Testis (tissue), 3 donors: Measurements from ENCODE around the gene ZNF221. TPM values are rescaled to one million over a fixed set of nuclear protein-coding genes. Genes with fewer than 3 reads are reported as not detected.

Source experiments
- DNase-seq: peaks from one replicate; pipeline ENCODE4 v3.0.0-alpha.2; 2019
- H3K27ac ChIP-seq, 2 donors: fragments of 200-600 bp; sonication (generic); one replicate each; pipeline ENCODE4 v1.5.1; 2019
- H3K27me3 ChIP-seq: fragments of 200-600 bp; sonication (generic); one replicate; pipeline ENCODE4 v1.5.1; 2019
- H3K36me3 ChIP-seq: fragments of 200-600 bp; sonication (generic); one replicate; pipeline ENCODE4 v1.5.1; 2017; ENCODE audit warnings: low read depth; ENCODE audit errors: missing control alignments
- H3K4me1 ChIP-seq: fragments of 200-600 bp; sonication (generic); one replicate; pipeline ENCODE4 v1.5.1; 2019
- H3K4me3 ChIP-seq, 2 donors: fragments of 200-600 bp; sonication (generic); one replicate each; pipeline ENCODE4 v1.5.1; 2017 to 2019
- H3K9me3 ChIP-seq: fragments of 200-600 bp; sonication (generic); one replicate; pipeline ENCODE4 v1.5.1; 2017
- CTCF ChIP-seq, 3 experiments: fragments of 450-650 bp in 2 of 3; fragments of 200-600 bp in 1 of 3; sonication (generic) in 1 of 3; IDR thresholded peaks; one replicate each; pipeline ENCODE4 v1.5.1; 2016 to 2019; ENCODE audit warnings: antibody characterized with exemption in 3 of 3, mild to moderate bottlenecking in 2 of 3, moderate library complexity in 1 of 3
- POLR2A ChIP-seq: fragments of 450-650 bp; IDR thresholded peaks from one replicate; pipeline ENCODE4 v1.6.1; 2017; ENCODE audit warnings: antibody characterized with exemption, mild to moderate bottlenecking, moderate library complexity
- WGBS, 2 donors: methylation state at CpG; one replicate each; pipeline ENCODE4 v1.1.5; 2018; 5-methylcytosine and 5-hydroxymethylcytosine counted together
- intact Hi-C: fragments of 100-400 bp; cut with DNase I; formaldehyde crosslinking; loops from one replicate; pipeline ENCODE4 v1.15.1; 2023; ENCODE audit warnings: low total_unique reads
- polyA plus RNA-seq: library from polyadenylated mRNA; stranded (reverse); fragments of 350-450 nt; fragmentation: Illumina TruSeq; extraction: RNeasy Lipid Tissue Mini Kit (QIAGEN cat#74804); gene quantifications from one replicate; pipeline ENCODE4 v1.2.3, GENCODE V29; 2014; ENCODE audit warnings: low read depth, low replicate concordance; ENCODE audit not compliant: insufficient read depth
- total RNA-seq, 2 donors: library from RNA; depleted of rRNA; stranded (reverse); fragments of >200 nt; gene quantifications; one replicate each; pipeline ENCODE4 v1.2.3, GENCODE V29; 2016

ZNF221 gene
- total and polyA plus RNA-seq, 3 donors from 2014 or later, result 2.2 to 9.1 (median 8.1) TPM

- Histone ChIP-seq H3K4me1 (no peaks in the 10 kb centered on the region), H3K27ac (no peak overlapping the region), H3K36me3 (no peaks in the 10 kb centered on the region), H3K4me3 (no peak overlapping the region), H3K27me3 (no peaks in the 10 kb centered on the region), H3K9me3 (no peaks in the 10 kb centered on the region)
- intact Hi-C loops, result no loop called here
- DNase-seq, result no peak
- TF ChIP-seq CTCF (IDR thresholded peaks at IDR 0.05), result no peak
- 89 to 92% methylated on average over 3 of the region's 3 CpGs for WGBS, 2 donors
These were observed 5.8 kb downstream of the ZNF221 start for GRCh38 chr19:43956827-43957226.

- no peak for TF ChIP-seq CTCF (IDR thresholded peaks at IDR 0.05)
- no peak for TF ChIP-seq POLR2A
- no peak overlapping the region for H3K27ac ChIP-seq
- DNase-seq, result no peak
- H3K27me3 ChIP-seq, result no peaks in the 10 kb centered on the region
- no peak overlapping the region for H3K4me3 ChIP-seq
- WGBS, 2 donors, result 95 to 97% methylated on average over 3 of the region's 3 CpGs
- no peaks in the 10 kb centered on the region for H3K9me3 ChIP-seq
- H3K36me3 ChIP-seq, result no peaks in the 10 kb centered on the region
- intact Hi-C loops, result no loop called here
- H3K4me1 ChIP-seq, result no peaks in the 10 kb centered on the region
These were observed 6.9 kb downstream of the ZNF221 start for GRCh38 chr19:43957891-43958290.

- no peak for DNase-seq
- 64 to 71% methylated on average over 3 to 4 of the region's 4 CpGs for WGBS, 2 donors
- H3K9me3 ChIP-seq, result no peaks in the 10 kb centered on the region
- H3K27me3 ChIP-seq, result no peaks in the 10 kb centered on the region
- no peak overlapping the region for H3K27ac ChIP-seq
- no peaks in the 10 kb centered on the region for H3K36me3 ChIP-seq
- intact Hi-C loops, result no loop called here
- no peak overlapping the region for H3K4me3 ChIP-seq
- TF ChIP-seq POLR2A (no peak), CTCF (IDR thresholded peaks at IDR 0.05) (no peak)
- no peaks in the 10 kb centered on the region for H3K4me1 ChIP-seq
These were observed 9.4 kb downstream of the ZNF221 start for GRCh38 chr19:43960411-43960810.

GRCh38 chr19:43966079-43966694, 15.2 kb downstream of the ZNF221 start:
- H3K9me3 ChIP-seq, result no peaks in the 10 kb centered on the region
- H3K27ac ChIP-seq, result no peak overlapping the region
- TF ChIP-seq CTCF (IDR thresholded peaks at IDR 0.05), result no peak
- no peak for TF ChIP-seq POLR2A

GRCh38 chr19:43976732-43977131, 25.7 kb downstream of the ZNF221 start:
- intact Hi-C loops, result no loop called here

More at GRCh38 chr19:43966079-43966694, 15.2 kb downstream of the ZNF221 start:
- Histone ChIP-seq H3K27me3 (no peaks in the 10 kb centered on the region), H3K36me3 (no peaks in the 10 kb centered on the region), H3K4me1 (no peaks in the 10 kb centered on the region), H3K4me3 (no peak overlapping the region)
- WGBS, 2 donors, result 100% methylated on average over 3 of the region's 3 CpGs
- DNase-seq, result no peak
- intact Hi-C loops, result no loop called here

More at GRCh38 chr19:43976732-43977131, 25.7 kb downstream of the ZNF221 start:
- no peak overlapping the region for H3K4me3 ChIP-seq
- no peaks in the 10 kb centered on the region for H3K4me1 ChIP-seq
- WGBS, 2 donors, result 93 to 96% methylated on average over 1 of the region's 1 CpG
- no peaks in the 10 kb centered on the region for H3K36me3 ChIP-seq
- DNase-seq, result no peak
- no peaks in the 10 kb centered on the region for H3K27me3 ChIP-seq
- H3K27ac ChIP-seq, result no peak overlapping the region
- no peaks in the 10 kb centered on the region for H3K9me3 ChIP-seq
- TF ChIP-seq POLR2A, result no peak
- no peak for TF ChIP-seq CTCF (IDR thresholded peaks at IDR 0.05)
